GM23338 (cell line): Measurements from ENCODE around the gene PAX5. TPM values are rescaled to one million over a fixed set of nuclear protein-coding genes. Genes with fewer than 3 reads are reported as not detected.

Experiments
- ATAC-seq: fragments of 200-7000 bp; cut with Tn5 transposase; 3 replicates; pipeline ENCODE4 v1.9.1; 2020
- DNase-seq: peaks from one replicate; pipeline ENCODE4 v3.0.0-alpha.2; 2015; ENCODE audit warnings: low spot score
- H2AFZ ChIP-seq: fragments of 200-600 bp; sonication (generic); 2 replicates; pipeline ENCODE4 v1.8.0; 2016; ENCODE audit warnings: antibody characterized with exemption, mild to moderate bottlenecking, moderate library complexity
- H3F3A ChIP-seq: fragments of 200-600 bp; sonication (generic); replicated peaks from 2 replicates; pipeline ENCODE4 v1.8.0; 2017; ENCODE audit warnings: antibody characterized with exemption, mixed run types, low read depth
- H3K27ac ChIP-seq: fragments of 200-600 bp; sonication (generic); 2 replicates; pipeline ENCODE4 v1.6.1; 2016; ENCODE audit warnings: low read depth
- H3K27me3 ChIP-seq: fragments of 200-600 bp; sonication (generic); 2 replicates; pipeline ENCODE4 v1.8.0; 2016; ENCODE audit warnings: mild to moderate bottlenecking, mixed run types, moderate library complexity; ENCODE audit not compliant: insufficient read depth
- H3K36me3 ChIP-seq: fragments of 200-600 bp; sonication (generic); 2 replicates; pipeline ENCODE4 v1.8.0; 2016; ENCODE audit warnings: mild to moderate bottlenecking; ENCODE audit not compliant: insufficient read depth
- H3K4me1 ChIP-seq: fragments of 200-600 bp; sonication (generic); 2 replicates; pipeline ENCODE4 v1.8.0; 2016; ENCODE audit warnings: mild to moderate bottlenecking, moderate library complexity; ENCODE audit not compliant: insufficient read depth
- H3K4me2 ChIP-seq: fragments of 200-600 bp; sonication (generic); 2 replicates; pipeline ENCODE4 v1.7.1; 2017; ENCODE audit warnings: mixed run types
- H3K4me3 ChIP-seq: fragments of 200-600 bp; sonication (generic); 2 replicates; pipeline ENCODE4 v1.6.1; 2016; ENCODE audit warnings: mixed run types
- H3K79me2 ChIP-seq: fragments of 200-600 bp; sonication (generic); replicated peaks from 2 replicates; pipeline ENCODE4 v1.8.0; 2017; ENCODE audit warnings: mild to moderate bottlenecking; ENCODE audit not compliant: insufficient read depth
- H3K9me2 ChIP-seq: fragments of 200-600 bp; sonication (generic); 2 replicates; pipeline ENCODE4 v1.8.0; 2017; ENCODE audit not compliant: insufficient read depth
- H4K20me1 ChIP-seq: fragments of 200-600 bp; sonication (generic); replicated peaks from 2 replicates; pipeline ENCODE4 v1.8.0; 2017; ENCODE audit warnings: mild to moderate bottlenecking; ENCODE audit not compliant: insufficient read depth
- H3K27ac Mint-ChIP-seq: 2 replicates; pipeline ENCODE4 v1.8.0; 2020; ENCODE audit warnings: inconsistent platforms, mild to moderate bottlenecking, moderate library complexity, mixed read lengths
- H3K27me3 Mint-ChIP-seq: 3 replicates; pipeline ENCODE4 v1.8.0; 2022; ENCODE audit warnings: low read depth, mild to moderate bottlenecking, moderate library complexity, mixed read lengths, inconsistent platforms; ENCODE audit not compliant: insufficient read depth, poor library complexity
- H3K36me3 Mint-ChIP-seq: 3 replicates; pipeline ENCODE4 v1.8.0; 2021; ENCODE audit warnings: low read depth, mild to moderate bottlenecking, inconsistent platforms, moderate library complexity, mixed read lengths
- H3K4me1 Mint-ChIP-seq: 3 replicates; pipeline ENCODE4 v1.8.0; 2020; ENCODE audit warnings: mild to moderate bottlenecking, inconsistent platforms, mixed read lengths
- H3K4me3 Mint-ChIP-seq: 3 replicates; pipeline ENCODE4 v1.8.0; 2021; ENCODE audit warnings: moderate library complexity, mild to moderate bottlenecking, inconsistent platforms, mixed read lengths
- H3K9me3 Mint-ChIP-seq: 3 replicates; pipeline ENCODE4 v1.8.0; 2020; ENCODE audit warnings: moderate library complexity, mild to moderate bottlenecking, inconsistent platforms, mixed read lengths
- CTCF ChIP-seq, 2 experiments: fragments of 200-600 bp in 1 of 2; sonication (generic) in 1 of 2; conservative IDR thresholded peaks; 2 replicates each; pipeline versions ENCODE4 v1.5.1 to v1.6.1; 2016 to 2017; ENCODE audit warnings: antibody characterized with exemption in 2 of 2, low read depth in 2 of 2, mild to moderate bottlenecking in 2 of 2, moderate library complexity in 1 of 2
- ETS1 ChIP-seq: IDR thresholded peaks from 2 replicates; pipeline ENCODE4 v1.6.1; 2016; ENCODE audit warnings: antibody characterized with exemption
- EZH2 ChIP-seq: fragments of 200-600 bp; sonication (generic); IDR thresholded peaks from one replicate; pipeline ENCODE4 v1.8.0; 2017; ENCODE audit warnings: antibody characterized with exemption, mild to moderate bottlenecking, low read depth; ENCODE audit not compliant: unreplicated experiment
- EZH2phosphoT487 ChIP-seq: fragments of 200-600 bp; sonication (generic); IDR thresholded peaks from one replicate; pipeline ENCODE4 v1.8.1; 2018; ENCODE audit warnings: antibody characterized with exemption; ENCODE audit not compliant: unreplicated experiment
- JUNB ChIP-seq: IDR thresholded peaks from one replicate; pipeline ENCODE4 v1.6.1; 2016; ENCODE audit warnings: antibody characterized with exemption; ENCODE audit not compliant: unreplicated experiment
- NANOG ChIP-seq: IDR thresholded peaks from 2 replicates; pipeline ENCODE4 v1.6.1; 2016; ENCODE audit warnings: antibody characterized with exemption, borderline replicate concordance
- POLR2AphosphoS5 ChIP-seq: IDR thresholded peaks from 2 replicates; pipeline ENCODE4 v1.6.1; 2016; ENCODE audit warnings: antibody characterized with exemption, low read depth
- STAT1 ChIP-seq: IDR thresholded peaks from one replicate; pipeline ENCODE4 v1.6.1; 2016; ENCODE audit warnings: antibody characterized with exemption; ENCODE audit not compliant: unreplicated experiment
- ZNF114 ChIP-seq: fragments of 250-450 bp; sonication (Bioruptor Pico); IDR thresholded peaks from 2 replicates; pipeline ENCODE4 v1.5.0; 2020; ENCODE audit warnings: mild to moderate bottlenecking, moderate library complexity
- ZNF331 ChIP-seq: fragments of 250-450 bp; sonication (Bioruptor Pico); IDR thresholded peaks from 2 replicates; pipeline ENCODE4 v1.5.0; 2020; ENCODE audit warnings: low read depth, mild to moderate bottlenecking, moderate library complexity
- polyA plus RNA-seq: library from polyadenylated mRNA; unstranded; fragments of >200 nt; fragmentation: Nextera tagmentation; extraction: Ambion mirVana; gene quantifications from 2 replicates; pipeline ENCODE4 v1.2.1, GENCODE V29; 2016
- total RNA-seq: library from RNA; depleted of rRNA; stranded (reverse); fragments of >200 nt; shearing (Covaris generic); gene quantifications from 2 replicates; pipeline ENCODE4 v1.2.3, GENCODE V29; 2014

Gene PAX5
- total and polyA plus RNA-seq, 2 experiments from 2014 or later: 0.17 to 0.60 TPM

- TF ChIP-seq EZH2 (no peak), EZH2phosphoT487 (no peak), STAT1 (no peak), ZNF331 (CRISPR knock-in tag) (no peak), POLR2AphosphoS5 (no peak)
These were observed 215.7 kb downstream of the PAX5 start (continued) for GRCh38 chr9:36818242-36818938.

- Histone ChIP-seq H3K4me3 (no peak overlapping the region), H3K4me1 (peaks cover 8% of the 10 kb centered on the region; the same call in 1 of the 2 replicates), H3K36me3 (no peaks in the 10 kb centered on the region), H3F3A (no peaks in the 10 kb centered on the region), H4K20me1 (no peaks in the 10 kb centered on the region), H3K27ac (no peak overlapping the region), H2AFZ (peak overlapping the region; percentile 99), H3K9me2 (no peaks in the 10 kb centered on the region), H3K4me2 (no peak overlapping the region), H3K27me3 (peaks cover 31% of the 10 kb centered on the region), H3K79me2 (no peaks in the 10 kb centered on the region)
- H3K27me3 Mint-ChIP-seq: peaks cover 19% of the 10 kb centered on the region
- H3K4me3 Mint-ChIP-seq: peak overlapping the region; percentile 54
- no peaks in the 10 kb centered on the region for H3K9me3 Mint-ChIP-seq
- no peak for DNase-seq
- TF ChIP-seq EZH2phosphoT487 (no peak), POLR2AphosphoS5 (no peak), ZNF114 (CRISPR knock-in tag) (no peak)
- H3K4me1 Mint-ChIP-seq: peaks cover 31% of the 10 kb centered on the region
- no peaks in the 10 kb centered on the region; the same call in 2 of the 3 replicates for H3K36me3 Mint-ChIP-seq
- no peak for ATAC-seq
- no peak overlapping the region for H3K27ac Mint-ChIP-seq
These were observed 216.8 kb downstream of the PAX5 start for GRCh38 chr9:36817160-36817834.

GRCh38 chr9:36816371-36816770 is 217.7 kb downstream of the PAX5 start:
- H2AFZ ChIP-seq: no peak overlapping the region
- H3K4me1 ChIP-seq: peaks cover 8% of the 10 kb centered on the region; the same call in 1 of the 2 replicates
- no peak overlapping the region for H3K27ac Mint-ChIP-seq
- TF ChIP-seq POLR2AphosphoS5 (no peak), EZH2phosphoT487 (no peak), CTCF (conservative IDR thresholded peaks at IDR 0.05; ENCODE audit: low read depth in 2 of 2) (no peak), JUNB (no peak), ETS1 (no peak), STAT1 (no peak), NANOG (no peak), EZH2 (no peak)

More at GRCh38 chr9:36816371-36816770, 217.7 kb downstream of the PAX5 start:
- Histone ChIP-seq H3K27ac (no peak overlapping the region), H3K36me3 (no peaks in the 10 kb centered on the region), H3K79me2 (no peaks in the 10 kb centered on the region), H4K20me1 (no peaks in the 10 kb centered on the region), H3K4me2 (no peak overlapping the region), H3F3A (no peaks in the 10 kb centered on the region), H3K9me2 (no peaks in the 10 kb centered on the region), H3K4me3 (no peak overlapping the region), H3K27me3 (peaks cover 31% of the 10 kb centered on the region)
- H3K9me3 Mint-ChIP-seq: no peaks in the 10 kb centered on the region
- H3K4me1 Mint-ChIP-seq: peaks cover 31% of the 10 kb centered on the region
- H3K36me3 Mint-ChIP-seq: no peaks in the 10 kb centered on the region; the same call in 2 of the 3 replicates
- H3K4me3 Mint-ChIP-seq: no peak overlapping the region
- ATAC-seq: no peak
- DNase-seq: no peak
- H3K27me3 Mint-ChIP-seq: peaks cover 18% of the 10 kb centered on the region
